ENCODE measurements around the gene PLD3. TPM values are rescaled to one million over a fixed set of nuclear protein-coding genes. Genes with fewer than 3 reads are reported as not detected.

Gene PLD3
- total RNA-seq, 2 donors from 2014 or later, result 177 to 240 TPM

- Histone ChIP-seq H3K4me3 (ENCODE audit: low read length) (no peak overlapping the region), H3K27ac (ENCODE audit: low read depth, low read length) (no peak overlapping the region), H3K9me3 (ENCODE audit: control insufficient read depth, low read length) (no peaks in the 10 kb centered on the region), H3K36me3 (ENCODE audit: control insufficient read depth, insufficient read depth, low read length) (no peaks in the 10 kb centered on the region), H3K9ac (ENCODE audit: extremely low read depth, low read length, poor library complexity, severe bottlenecking) (no peak overlapping the region), H3K4me1 (ENCODE audit: control insufficient read depth, insufficient read depth, low read length) (no peaks in the 10 kb centered on the region), H3K27me3 (ENCODE audit: control insufficient read depth, insufficient read depth, low read length, poor library complexity, severe bottlenecking) (no peaks in the 10 kb centered on the region)
- WGBS, 2 experiments (ENCODE audit: insufficient coverage in 1 of 2, insufficient read length in 1 of 2), result 71 to 87% methylated on average over 4 to 9 of the region's 9 CpGs
- no peak overlapping the region for H3K27ac Mint-ChIP-seq
- DNase-seq, result no peak
- TF ChIP-seq CTCF (conservative IDR thresholded peaks at IDR 0.05), result peak; percentile 20
- H3K4me1 Mint-ChIP-seq, result peaks cover 4% of the 10 kb centered on the region
- H3K36me3 Mint-ChIP-seq (ENCODE audit: low read depth), result no peaks in the 10 kb centered on the region
- H3K9me3 Mint-ChIP-seq, result no peaks in the 10 kb centered on the region
- no peak overlapping the region for H3K4me3 Mint-ChIP-seq
- peaks cover 18% of the 10 kb centered on the region for H3K27me3 Mint-ChIP-seq (ENCODE audit: insufficient read depth)
Measured at GRCh38 chr19:40392894-40393517, 44.5 kb downstream of the PLD3 start.

DNA sequence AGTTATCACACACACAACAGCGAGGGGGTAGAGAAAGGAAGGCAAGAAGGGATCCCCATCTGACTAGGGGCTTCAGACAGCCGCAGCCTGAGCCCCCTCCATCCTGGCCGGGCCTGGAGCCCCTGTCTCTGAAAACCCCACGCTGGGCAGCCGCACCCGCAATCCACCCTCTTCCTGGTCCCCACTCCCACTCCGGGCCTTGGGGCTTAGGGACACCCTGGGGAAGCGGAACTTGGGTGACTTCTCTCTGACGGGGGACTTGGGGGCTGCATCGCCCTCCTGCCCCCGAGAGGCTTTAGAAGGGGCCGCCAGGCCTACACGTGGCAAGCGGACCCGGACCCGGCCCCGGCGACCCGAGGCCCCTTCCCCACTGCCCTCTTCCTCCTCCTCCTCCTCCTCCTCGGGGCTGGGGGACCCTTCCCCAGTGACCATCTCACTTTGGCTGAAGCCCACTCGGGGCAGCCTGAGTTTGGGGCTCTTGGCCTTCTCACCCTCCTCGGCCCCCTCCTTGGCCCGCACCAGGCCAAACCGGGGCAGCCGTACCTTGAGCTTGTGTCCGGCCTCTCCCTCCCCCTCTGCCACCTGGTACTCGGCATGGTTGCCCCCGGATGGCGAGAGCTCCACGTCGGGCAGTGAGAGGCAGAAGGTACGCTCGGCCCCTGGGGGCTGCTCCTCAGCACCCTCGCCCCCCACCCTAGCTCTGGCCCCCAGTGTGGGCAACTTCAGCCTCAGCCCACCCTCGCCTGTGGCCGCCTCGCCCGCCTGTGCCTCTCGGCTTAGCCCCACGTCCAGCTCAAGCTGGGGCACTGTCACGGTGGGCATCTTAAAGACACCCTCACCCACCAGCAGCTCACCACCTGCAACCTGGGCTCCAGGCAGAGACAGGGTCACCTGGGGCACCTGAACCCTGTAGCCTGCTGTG lies 45.7 kb downstream of the PLD3 start:
- no peak for DNase-seq
- H3K9me3 ChIP-seq (ENCODE audit: control insufficient read depth, low read length), result no peaks in the 10 kb centered on the region
- H3K4me1 ChIP-seq (ENCODE audit: control insufficient read depth, insufficient read depth, low read length), result no peaks in the 10 kb centered on the region
- no peak overlapping the region for H3K4me3 Mint-ChIP-seq
- H3K4me3 ChIP-seq (ENCODE audit: low read length), result no peak overlapping the region
- no peaks in the 10 kb centered on the region for H3K36me3 Mint-ChIP-seq (ENCODE audit: low read depth)
- H3K27ac Mint-ChIP-seq, result no peak overlapping the region
- WGBS, 2 experiments (ENCODE audit: insufficient coverage in 1 of 2, insufficient read length in 1 of 2), result 89 to 95% methylated on average over 16 to 41 of the region's 41 CpGs
- no peak for TF ChIP-seq CTCF (conservative IDR thresholded peaks at IDR 0.05)
- no peak overlapping the region for H3K27ac ChIP-seq (ENCODE audit: low read depth, low read length)
- peaks cover 30% of the 10 kb centered on the region for H3K27me3 Mint-ChIP-seq (ENCODE audit: insufficient read depth)
- no peaks in the 10 kb centered on the region for H3K27me3 ChIP-seq (ENCODE audit: control insufficient read depth, insufficient read depth, low read length, poor library complexity, severe bottlenecking)
- H3K9ac ChIP-seq (ENCODE audit: extremely low read depth, low read length, poor library complexity, severe bottlenecking), result no peak overlapping the region
- H3K9me3 Mint-ChIP-seq, result no peaks in the 10 kb centered on the region
- peaks cover 4% of the 10 kb centered on the region for H3K4me1 Mint-ChIP-seq
- no peaks in the 10 kb centered on the region for H3K36me3 ChIP-seq (ENCODE audit: control insufficient read depth, insufficient read depth, low read length)

DNA sequence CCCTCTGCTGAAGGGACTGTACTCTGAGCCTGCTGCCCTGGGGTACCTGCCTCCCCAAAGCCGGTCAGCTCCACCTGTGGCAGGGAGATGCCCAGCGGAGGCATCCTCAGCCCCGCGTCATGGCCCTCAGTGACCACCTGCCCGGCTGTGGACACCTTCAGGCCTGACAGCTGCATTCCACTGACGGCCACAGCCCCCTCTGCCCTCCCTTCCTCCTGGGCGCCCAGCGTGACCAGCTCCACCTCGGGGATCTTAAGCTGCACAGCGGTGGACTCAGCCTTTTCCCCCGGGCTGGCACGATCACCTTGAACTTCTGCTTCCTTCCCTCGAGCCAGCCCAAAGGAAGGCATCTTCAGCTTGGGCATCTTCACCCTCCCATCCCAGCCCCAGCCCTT lies 46.3 kb downstream of the PLD3 start:
- Mint-ChIP-seq H3K4me3 (no peak overlapping the region), H3K4me1 (peaks cover 4% of the 10 kb centered on the region), H3K27ac (no peak overlapping the region), H3K9me3 (no peaks in the 10 kb centered on the region), H3K27me3 (ENCODE audit: insufficient read depth) (peaks cover 36% of the 10 kb centered on the region), H3K36me3 (ENCODE audit: low read depth) (no peaks in the 10 kb centered on the region)
- no peaks in the 10 kb centered on the region for H3K27me3 ChIP-seq (ENCODE audit: control insufficient read depth, insufficient read depth, low read length, poor library complexity, severe bottlenecking)
- H3K9me3 ChIP-seq (ENCODE audit: control insufficient read depth, low read length), result no peaks in the 10 kb centered on the region
- no peak for DNase-seq
- no peaks in the 10 kb centered on the region for H3K4me1 ChIP-seq (ENCODE audit: control insufficient read depth, insufficient read depth, low read length)
- H3K27ac ChIP-seq (ENCODE audit: low read depth, low read length), result no peak overlapping the region
- H3K36me3 ChIP-seq (ENCODE audit: control insufficient read depth, insufficient read depth, low read length), result no peaks in the 10 kb centered on the region
- no peak for TF ChIP-seq CTCF (conservative IDR thresholded peaks at IDR 0.05)
- 81 to 85% methylated on average over 13 of the region's 13 CpGs for WGBS, 2 experiments (ENCODE audit: insufficient coverage in 1 of 2, insufficient read length in 1 of 2)
- H3K4me3 ChIP-seq (ENCODE audit: low read length), result no peak overlapping the region
- no peak overlapping the region for H3K9ac ChIP-seq (ENCODE audit: extremely low read depth, low read length, poor library complexity, severe bottlenecking)
